Measurements from ENCODE around the gene VPS18. TPM values are rescaled to one million over a fixed set of nuclear protein-coding genes. Genes with fewer than 3 reads are reported as not detected.

Gene VPS18
- polyA plus RNA-seq, 1 donor from 2014 or later = 13.8 TPM

DNA sequence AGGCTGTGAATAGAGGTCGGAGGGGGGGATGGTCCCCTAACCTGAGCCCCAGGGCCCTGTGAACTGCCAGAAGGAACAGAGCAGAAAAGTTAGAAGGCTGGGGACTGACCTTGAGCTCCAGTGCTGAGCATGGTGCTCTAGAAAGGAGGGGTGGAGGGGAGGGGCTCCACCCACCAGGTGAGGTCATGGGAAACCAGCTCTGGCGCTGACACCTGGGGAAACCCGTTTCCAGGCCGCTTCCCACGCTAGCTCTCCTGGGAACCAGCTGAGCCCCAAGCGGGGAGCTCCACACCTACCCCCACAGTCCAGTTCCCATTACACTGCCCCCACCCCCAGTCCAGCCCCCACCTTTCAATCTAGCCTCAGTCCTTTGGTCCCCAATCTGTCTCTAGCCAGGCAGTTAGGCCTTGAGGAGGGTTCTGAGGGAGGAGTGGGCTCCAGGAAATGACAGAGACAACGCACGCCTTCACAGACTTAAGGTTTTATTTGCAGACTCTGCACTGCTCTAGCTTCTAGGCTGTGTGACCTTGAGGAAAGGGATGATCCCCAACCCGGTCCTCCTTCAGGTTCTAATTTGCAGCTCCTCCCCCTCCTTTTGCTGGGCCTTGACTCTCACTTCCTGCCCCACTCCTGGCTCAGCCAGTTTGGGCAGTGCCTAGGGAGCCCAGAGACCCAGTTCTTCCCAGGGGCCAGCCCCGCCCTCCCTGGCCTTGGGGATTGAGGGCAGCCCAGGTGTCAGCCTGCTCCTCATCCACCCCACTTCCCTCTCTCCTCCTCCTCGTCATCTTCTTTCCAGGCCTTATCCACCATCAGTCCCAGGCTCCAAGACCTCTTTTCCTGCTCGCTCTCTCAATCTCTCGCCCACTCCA lies 22.3 kb upstream of the VPS18 start:
- Histone ChIP-seq H3F3A (ENCODE audit: insufficient read depth, low read length, poor library complexity, severe bottlenecking) (no peaks in the 10 kb centered on the region), H3K9ac (ENCODE audit: low read length) (no peak overlapping the region), H3K36me3 (ENCODE audit: insufficient read depth, low read length) (no peaks in the 10 kb centered on the region), H2AFZ (ENCODE audit: low read depth, low read length) (no peak overlapping the region), H3K9me2 (ENCODE audit: insufficient read depth, low read length) (no peaks in the 10 kb centered on the region), H3K4me2 (ENCODE audit: low read length) (no peak overlapping the region), H3K27me3 (ENCODE audit: insufficient read depth, low read depth, low read length) (peaks cover 10% of the 10 kb centered on the region), H3K79me2 (replicated peaks; ENCODE audit: insufficient read depth, low read length) (no peaks in the 10 kb centered on the region), H3K27ac (ENCODE audit: low read length) (no peak overlapping the region), H3K4me3 (ENCODE audit: low read length) (no peak overlapping the region), H4K20me1 (ENCODE audit: insufficient read depth) (no peaks in the 10 kb centered on the region), H3K9me3 (ENCODE audit: low read length) (no peaks in the 10 kb centered on the region)
- TF ChIP-seq EP300 (conservative IDR thresholded peaks at IDR 0.05; ENCODE audit: poor library complexity, severe bottlenecking) = no peak
- TF ChIP-seq, protein P1, sequence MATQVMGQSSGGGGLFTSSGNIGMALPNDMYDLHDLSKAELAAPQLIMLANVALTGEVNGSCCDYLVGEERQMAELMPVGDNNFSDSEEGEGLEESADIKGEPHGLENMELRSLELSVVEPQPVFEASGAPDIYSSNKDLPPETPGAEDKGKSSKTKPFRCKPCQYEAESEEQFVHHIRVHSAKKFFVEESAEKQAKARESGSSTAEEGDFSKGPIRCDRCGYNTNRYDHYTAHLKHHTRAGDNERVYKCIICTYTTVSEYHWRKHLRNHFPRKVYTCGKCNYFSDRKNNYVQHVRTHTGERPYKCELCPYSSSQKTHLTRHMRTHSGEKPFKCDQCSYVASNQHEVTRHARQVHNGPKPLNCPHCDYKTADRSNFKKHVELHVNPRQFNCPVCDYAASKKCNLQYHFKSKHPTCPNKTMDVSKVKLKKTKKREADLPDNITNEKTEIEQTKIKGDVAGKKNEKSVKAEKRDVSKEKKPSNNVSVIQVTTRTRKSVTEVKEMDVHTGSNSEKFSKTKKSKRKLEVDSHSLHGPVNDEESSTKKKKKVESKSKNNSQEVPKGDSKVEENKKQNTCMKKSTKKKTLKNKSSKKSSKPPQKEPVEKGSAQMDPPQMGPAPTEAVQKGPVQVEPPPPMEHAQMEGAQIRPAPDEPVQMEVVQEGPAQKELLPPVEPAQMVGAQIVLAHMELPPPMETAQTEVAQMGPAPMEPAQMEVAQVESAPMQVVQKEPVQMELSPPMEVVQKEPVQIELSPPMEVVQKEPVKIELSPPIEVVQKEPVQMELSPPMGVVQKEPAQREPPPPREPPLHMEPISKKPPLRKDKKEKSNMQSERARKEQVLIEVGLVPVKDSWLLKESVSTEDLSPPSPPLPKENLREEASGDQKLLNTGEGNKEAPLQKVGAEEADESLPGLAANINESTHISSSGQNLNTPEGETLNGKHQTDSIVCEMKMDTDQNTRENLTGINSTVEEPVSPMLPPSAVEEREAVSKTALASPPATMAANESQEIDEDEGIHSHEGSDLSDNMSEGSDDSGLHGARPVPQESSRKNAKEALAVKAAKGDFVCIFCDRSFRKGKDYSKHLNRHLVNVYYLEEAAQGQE (IDR thresholded peaks at IDR 0.05; ENCODE audit: borderline replicate concordance) = no peak
- TF ChIP-seq, protein P2, sequence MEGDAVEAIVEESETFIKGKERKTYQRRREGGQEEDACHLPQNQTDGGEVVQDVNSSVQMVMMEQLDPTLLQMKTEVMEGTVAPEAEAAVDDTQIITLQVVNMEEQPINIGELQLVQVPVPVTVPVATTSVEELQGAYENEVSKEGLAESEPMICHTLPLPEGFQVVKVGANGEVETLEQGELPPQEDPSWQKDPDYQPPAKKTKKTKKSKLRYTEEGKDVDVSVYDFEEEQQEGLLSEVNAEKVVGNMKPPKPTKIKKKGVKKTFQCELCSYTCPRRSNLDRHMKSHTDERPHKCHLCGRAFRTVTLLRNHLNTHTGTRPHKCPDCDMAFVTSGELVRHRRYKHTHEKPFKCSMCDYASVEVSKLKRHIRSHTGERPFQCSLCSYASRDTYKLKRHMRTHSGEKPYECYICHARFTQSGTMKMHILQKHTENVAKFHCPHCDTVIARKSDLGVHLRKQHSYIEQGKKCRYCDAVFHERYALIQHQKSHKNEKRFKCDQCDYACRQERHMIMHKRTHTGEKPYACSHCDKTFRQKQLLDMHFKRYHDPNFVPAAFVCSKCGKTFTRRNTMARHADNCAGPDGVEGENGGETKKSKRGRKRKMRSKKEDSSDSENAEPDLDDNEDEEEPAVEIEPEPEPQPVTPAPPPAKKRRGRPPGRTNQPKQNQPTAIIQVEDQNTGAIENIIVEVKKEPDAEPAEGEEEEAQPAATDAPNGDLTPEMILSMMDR (IDR thresholded peaks at IDR 0.05; ENCODE audit: poor library complexity, severe bottlenecking) = no peak
- no peak for TF ChIP-seq MXI1 (conservative IDR thresholded peaks at IDR 0.05; ENCODE audit: poor library complexity, severe bottlenecking)
- no peak for TF ChIP-seq RAD21 (conservative IDR thresholded peaks at IDR 0.05)
- no peak for TF ChIP-seq EZH2 (IDR thresholded peaks at IDR 0.05; ENCODE audit: borderline replicate concordance, insufficient read depth, low read length, poor library complexity, severe bottlenecking)
- TF ChIP-seq SMC3 (conservative IDR thresholded peaks at IDR 0.05; ENCODE audit: poor library complexity) = no peak
- TF ChIP-seq TAF1 (IDR thresholded peaks at IDR 0.05; ENCODE audit: low read depth) = no peak
- no peak for TF ChIP-seq POLR2AphosphoS5 (IDR thresholded peaks at IDR 0.05)

DNA sequence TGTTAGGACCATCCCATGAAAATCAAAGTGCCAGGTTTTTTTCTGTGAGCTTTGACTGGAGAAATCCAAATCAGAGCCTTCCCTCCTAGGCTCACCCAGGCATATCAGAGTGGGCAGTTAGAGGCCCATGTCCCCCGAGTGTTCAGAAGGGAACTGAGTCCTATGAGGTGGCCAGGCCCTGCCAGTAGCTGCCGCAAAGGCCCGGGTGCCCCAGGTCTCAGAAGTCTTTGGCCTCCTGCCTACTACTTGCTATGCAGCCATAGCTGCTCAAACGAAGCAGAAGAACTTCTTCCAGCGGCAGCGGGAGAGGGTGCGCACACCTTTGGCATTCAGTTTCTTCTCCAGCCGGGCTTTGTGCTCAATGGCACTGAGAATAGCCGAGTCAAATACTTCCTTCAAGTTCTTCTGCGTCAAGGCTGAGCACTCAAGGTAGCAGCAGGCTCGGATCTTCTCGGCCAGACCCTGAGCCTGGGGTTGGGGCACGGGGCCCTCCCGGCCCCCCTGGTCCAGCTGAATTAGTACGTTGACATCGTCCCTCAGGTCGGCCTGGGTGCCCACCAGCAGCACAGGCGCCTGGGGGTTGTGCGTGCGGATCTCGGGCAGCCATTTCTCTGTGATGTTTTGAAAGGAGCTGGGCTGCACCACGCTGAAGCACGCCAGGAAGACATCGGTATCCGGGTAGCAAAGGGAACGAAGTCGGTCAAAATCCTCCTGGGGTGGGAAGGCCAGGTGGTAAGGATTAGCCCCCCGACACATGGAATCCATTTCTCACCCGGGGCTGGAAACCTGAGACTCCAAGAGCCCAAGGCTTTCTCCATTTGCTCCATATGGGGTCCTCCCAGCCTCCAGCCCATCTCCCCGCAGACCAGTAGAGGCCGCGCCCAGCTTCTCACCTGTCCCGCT lies 21.2 kb upstream of the VPS18 start:
- H3K36me3 ChIP-seq (ENCODE audit: insufficient read depth, low read length) = no peaks in the 10 kb centered on the region
- peak overlapping the region; percentile 67 for H3K9ac ChIP-seq (ENCODE audit: low read length)
- no peaks in the 10 kb centered on the region for H3K79me2 ChIP-seq (replicated peaks; ENCODE audit: insufficient read depth, low read length)
- no peak overlapping the region for H3K4me2 ChIP-seq (ENCODE audit: low read length)
- no peaks in the 10 kb centered on the region for H3K9me2 ChIP-seq (ENCODE audit: insufficient read depth, low read length)
- H3K9me3 ChIP-seq (ENCODE audit: low read length) = no peaks in the 10 kb centered on the region
- H3K27me3 ChIP-seq (ENCODE audit: insufficient read depth, low read depth, low read length) = peaks cover 10% of the 10 kb centered on the region
- no peak overlapping the region for H3K27ac ChIP-seq (ENCODE audit: low read length)
- H3F3A ChIP-seq (ENCODE audit: insufficient read depth, low read length, poor library complexity, severe bottlenecking) = no peaks in the 10 kb centered on the region
- H2AFZ ChIP-seq (ENCODE audit: low read depth, low read length) = no peak overlapping the region
- H4K20me1 ChIP-seq (ENCODE audit: insufficient read depth) = no peaks in the 10 kb centered on the region
- TF ChIP-seq TAF1 (IDR thresholded peaks at IDR 0.05; ENCODE audit: low read depth) (no peak), EZH2 (IDR thresholded peaks at IDR 0.05; ENCODE audit: borderline replicate concordance, insufficient read depth, low read length, poor library complexity, severe bottlenecking) (no peak)
- TF ChIP-seq, protein P1 (IDR thresholded peaks at IDR 0.05; ENCODE audit: borderline replicate concordance) = no peak
- TF ChIP-seq, protein P2 (IDR thresholded peaks at IDR 0.05; ENCODE audit: poor library complexity, severe bottlenecking) = no peak
- peak overlapping the region; percentile 75 for H3K4me3 ChIP-seq (ENCODE audit: low read length)

Data from neural cell (in vitro differentiated cells).